H1 (cell line): ENCODE measurements around the gene PIK3R4. TPM values are rescaled to one million over a fixed set of nuclear protein-coding genes. Genes with fewer than 3 reads are reported as not detected.

Experiments used
- CTCF ChIA-PET: fragments of 300-600 bp; sonication (Branson Sonifier 250); formaldehyde crosslinking; loops from one replicate; lab custom pipeline; 2021; ENCODE audit not compliant: partially characterized antibody; lab: Charles Lee
- POLR2A ChIA-PET: fragments of 300-600 bp; sonication (Branson Sonifier 250); formaldehyde crosslinking; loops from one replicate; lab custom pipeline; 2021; ENCODE audit warnings: inconsistent platforms; ENCODE audit not compliant: partially characterized antibody; lab: Charles Lee
- DNase-seq, 2 experiments: peaks; one replicate each; pipeline versions ENCODE4 v3.0.0 to v3.0.0-alpha.2; 2010 to 2022; ENCODE audit warnings: low spot score in 2 of 2, low read depth in 1 of 2, mixed read lengths in 1 of 2
- FAIRE-seq: peaks from 2 replicates; lab custom pipeline; 2011; peaks lifted over from hg19 to GRCh38; lab: Jason Lieb, UNC
- H2AFZ ChIP-seq: 2 replicates; pipeline ENCODE4 v1.8.1; 2012; ENCODE audit warnings: low read length, inconsistent platforms
- H2AK5ac ChIP-seq: 2 replicates; pipeline ENCODE4 v1.6.1; 2013; ENCODE audit warnings: low read depth, low read length
- H2BK120ac ChIP-seq: replicated peaks from 2 replicates; pipeline ENCODE3; 2013; ENCODE audit warnings: low read depth, low read length, inconsistent platforms
- H2BK12ac ChIP-seq: 2 replicates; pipeline ENCODE4 v1.6.1; 2013; ENCODE audit warnings: low read depth, low read length
- H2BK15ac ChIP-seq: 2 replicates; pipeline ENCODE4 v1.6.1; 2013; ENCODE audit warnings: low read length
- H2BK20ac ChIP-seq: 2 replicates; pipeline ENCODE4 v1.6.1; 2013; ENCODE audit warnings: low read length
- H2BK5ac ChIP-seq: 2 replicates; pipeline ENCODE4 v1.6.1; 2013; ENCODE audit warnings: low read depth, low read length
- H3K14ac ChIP-seq: 2 replicates; pipeline ENCODE4 v1.6.1; 2013; ENCODE audit warnings: inconsistent platforms; ENCODE audit not compliant: insufficient read length
- H3K18ac ChIP-seq: 2 replicates; pipeline ENCODE4 v1.6.1; 2013; ENCODE audit warnings: low read length; ENCODE audit errors: extremely low read depth
- H3K23ac ChIP-seq: 2 replicates; pipeline ENCODE4 v1.6.1; 2013; ENCODE audit warnings: inconsistent platforms; ENCODE audit not compliant: insufficient read length
- H3K23me2 ChIP-seq: 2 replicates; pipeline ENCODE4 v1.6.1; 2013; ENCODE audit warnings: low read depth, low read length
- H3K27ac ChIP-seq: 2 replicates; pipeline ENCODE4 v1.6.1; 2011; ENCODE audit warnings: low read depth, low read length, inconsistent platforms
- H3K27me3 ChIP-seq, 4 experiments: replicated peaks in 1 of 4; 1 replicate in 1 of 4; 2 replicates in 3 of 4; pipeline versions ENCODE4 v1.6.1 to v1.8.1; 2011 to 2013; ENCODE audit warnings: low read length in 3 of 4, mild to moderate bottlenecking in 3 of 4, inconsistent platforms in 2 of 4, mixed read lengths in 2 of 4, moderate library complexity in 1 of 4; ENCODE audit not compliant: control insufficient read depth in 3 of 4, insufficient read depth in 3 of 4; ENCODE audit errors: extremely low read depth in 1 of 4
- H3K36me3 ChIP-seq, 4 experiments: 2 replicates each; pipeline versions ENCODE4 v1.6.1 to v1.8.1; 2011 to 2013; ENCODE audit warnings: mild to moderate bottlenecking in 4 of 4, low read length in 3 of 4, moderate library complexity in 2 of 4, control low read depth in 1 of 4, inconsistent platforms in 1 of 4; ENCODE audit not compliant: insufficient read depth in 4 of 4, control insufficient read depth in 2 of 4
- H3K4ac ChIP-seq: replicated peaks from 2 replicates; pipeline ENCODE3; 2013; ENCODE audit warnings: low read length, low read depth, mixed read lengths, inconsistent platforms; ENCODE audit not compliant: insufficient read length
- H3K4me1 ChIP-seq, 4 experiments: replicated peaks in 1 of 4; 1 replicate in 1 of 4; 2 replicates in 3 of 4; pipeline versions ENCODE4 v1.6.1 to v1.8.1; 2011 to 2013; ENCODE audit warnings: low read length in 3 of 4, inconsistent platforms in 2 of 4, mixed read lengths in 1 of 4; ENCODE audit not compliant: insufficient read depth in 4 of 4, control insufficient read depth in 3 of 4
- H3K4me2 ChIP-seq, 2 experiments: 2 replicates each; pipeline versions ENCODE4 v1.6.1 to v1.8.1; 2011 to 2013; ENCODE audit warnings: low read depth in 2 of 2, low read length in 2 of 2, control low read depth in 1 of 2, inconsistent platforms in 1 of 2, mild to moderate bottlenecking in 1 of 2; ENCODE audit not compliant: insufficient read depth in 1 of 2
- H3K4me3 ChIP-seq, 4 experiments: fragments of 200-600, 300-600 bp in 1 of 4; sonication (generic), shearing (Covaris generic), sonication (Bioruptor Twin) in 1 of 4; 2 replicates each; pipeline versions ENCODE4 v1.5.1 to v1.8.1; 2011 to 2016; ENCODE audit warnings: low read length in 4 of 4, low read depth in 3 of 4, control low read depth in 2 of 4, inconsistent platforms in 2 of 4, mild to moderate bottlenecking in 2 of 4, mixed read lengths in 1 of 4, moderate library complexity in 1 of 4; ENCODE audit not compliant: insufficient read depth in 2 of 4; ENCODE audit errors: extremely low read depth in 1 of 4
- H3K56ac ChIP-seq: replicated peaks from 2 replicates; pipeline ENCODE3; 2013; ENCODE audit warnings: low read depth, mild to moderate bottlenecking, mixed read lengths, low read length, inconsistent platforms; ENCODE audit not compliant: insufficient read length
- H3K79me1 ChIP-seq: 2 replicates; pipeline ENCODE4 v1.6.1; 2013; ENCODE audit warnings: low read depth, low read length, control low read depth
- H3K79me2 ChIP-seq, 2 experiments: 2 replicates each; pipeline versions ENCODE4 v1.6.1 to v1.8.1; 2012 to 2013; ENCODE audit warnings: low read length in 2 of 2, mild to moderate bottlenecking in 2 of 2, inconsistent platforms in 1 of 2; ENCODE audit not compliant: insufficient read depth in 2 of 2, control insufficient read depth in 1 of 2
- H3K9ac ChIP-seq, 4 experiments: replicated peaks in 1 of 4; 1 replicate in 1 of 4; 2 replicates in 3 of 4; pipeline versions ENCODE4 v1.6.1 to v1.8.1; 2011 to 2013; ENCODE audit warnings: low read depth in 3 of 4, low read length in 3 of 4, control low read depth in 2 of 4, mild to moderate bottlenecking in 2 of 4, moderate library complexity in 2 of 4, inconsistent platforms in 1 of 4; ENCODE audit errors: extremely low read depth in 1 of 4
- H3K9me3 ChIP-seq, 2 experiments: 2 replicates each; pipeline versions ENCODE4 v1.6.1 to v1.8.1; 2012 to 2013; ENCODE audit warnings: mild to moderate bottlenecking in 2 of 2, moderate library complexity in 2 of 2, control low read depth in 1 of 2, inconsistent platforms in 1 of 2, low read depth in 1 of 2, low read length in 1 of 2, mixed read lengths in 1 of 2; ENCODE audit not compliant: insufficient read depth in 2 of 2
- H4K20me1 ChIP-seq, 2 experiments: replicated peaks in 1 of 2; 2 replicates each; pipeline versions ENCODE3 to v1.8.1; 2011 to 2013; ENCODE audit warnings: inconsistent platforms in 2 of 2, low read length in 2 of 2, mild to moderate bottlenecking in 1 of 2; ENCODE audit not compliant: insufficient read depth in 2 of 2, control insufficient read depth in 1 of 2
- H4K5ac ChIP-seq: 2 replicates; pipeline ENCODE4 v1.6.1; 2013; ENCODE audit warnings: low read length, low read depth, mixed read lengths, inconsistent platforms; ENCODE audit not compliant: insufficient read length
- H4K8ac ChIP-seq: 2 replicates; pipeline ENCODE4 v1.8.0; 2013; ENCODE audit warnings: mild to moderate bottlenecking, moderate library complexity, low read length, inconsistent platforms; ENCODE audit not compliant: insufficient read depth; ENCODE audit errors: extremely low read depth
- H4K91ac ChIP-seq: replicated peaks from 2 replicates; pipeline ENCODE3; 2013; ENCODE audit warnings: low read length, mixed read lengths, inconsistent platforms; ENCODE audit not compliant: insufficient read length
- ATF2 ChIP-seq: IDR thresholded peaks from 2 replicates; pipeline ENCODE4 v1.6.1; 2012; ENCODE audit warnings: low read length, inconsistent platforms
- CTCF ChIP-seq, 3 experiments: IDR thresholded peaks; 1 replicate in 2 of 3; 2 replicates in 1 of 3; pipeline versions ENCODE4 v1.5.1 to v1.6.1; 2011; ENCODE audit warnings: low read length in 3 of 3, mild to moderate bottlenecking in 3 of 3, inconsistent platforms in 2 of 3, low read depth in 1 of 3, moderate library complexity in 1 of 3; ENCODE audit not compliant: insufficient read depth in 1 of 3; ENCODE audit errors: control extremely low read depth in 1 of 3
- FOSL1 ChIP-seq: IDR thresholded peaks from 2 replicates; pipeline ENCODE4 v1.6.1; 2011; ENCODE audit warnings: mild to moderate bottlenecking, low read depth, low read length, moderate library complexity; ENCODE audit not compliant: insufficient read depth
- KDM4A ChIP-seq: IDR thresholded peaks from one replicate; pipeline ENCODE4 v1.7.1; 2012; ENCODE audit warnings: low read depth, mild to moderate bottlenecking, moderate library complexity, low read length, inconsistent platforms; ENCODE audit not compliant: severe bottlenecking
- NRF1 ChIP-seq: IDR thresholded peaks from 2 replicates; pipeline ENCODE4 v1.6.1; 2011; ENCODE audit warnings: mild to moderate bottlenecking, low read depth, low read length, improper control_type of control experiment
- RFX5 ChIP-seq: IDR thresholded peaks from 2 replicates; pipeline ENCODE4 v1.6.1; 2011; ENCODE audit warnings: low read depth, low read length, improper control_type of control experiment, borderline replicate concordance
- SIN3A ChIP-seq, 2 experiments: IDR thresholded peaks in 1 of 2; conservative IDR thresholded peaks in 1 of 2; 2 replicates each; pipeline ENCODE4 v1.6.1; 2011 to 2012; ENCODE audit warnings: low read length in 2 of 2, improper control_type of control experiment in 1 of 2, low read depth in 1 of 2, mild to moderate bottlenecking in 1 of 2
- SIRT6 ChIP-seq: IDR thresholded peaks from one replicate; pipeline ENCODE4 v1.7.1; 2012; ENCODE audit warnings: low read length, inconsistent platforms
- TAF7 ChIP-seq: optimal IDR thresholded peaks from 2 replicates; pipeline ENCODE3; 2011; ENCODE audit warnings: low read depth, mild to moderate bottlenecking, inconsistent platforms, low read length, moderate library complexity, borderline replicate concordance
- ZNF274 ChIP-seq: IDR thresholded peaks from 2 replicates; pipeline ENCODE4 v1.7.0; 2012; ENCODE audit warnings: low read length, borderline replicate concordance; ENCODE audit errors: extremely low read depth
- WGBS, 2 experiments: shearing (Covaris generic) in 1 of 2; methylation state at CpG; one replicate each; pipeline versions ENCODE4 v1.1.6 to v1.1.7; 2013 to 2015; ENCODE audit warnings: low lambda C conversion rate in 2 of 2, mixed read lengths in 2 of 2, inconsistent platforms in 1 of 2, low coverage in 1 of 2, missing lambda C conversion rate in 1 of 2; ENCODE audit not compliant: insufficient replicate concordance in 2 of 2, insufficient coverage in 1 of 2, insufficient read length in 1 of 2; ENCODE audit errors: extremely low coverage in 1 of 2, missing lambda C conversion rate in 1 of 2; 5-methylcytosine and 5-hydroxymethylcytosine counted together
- polyA plus RNA-seq, 7 experiments: library from polyadenylated mRNA; depleted of rRNA in 3 of 7; stranded (reverse) in 5 of 7; unstranded in 2 of 7; fragments of >200 nt in 5 of 7; fragments of 200-250 nt in 2 of 7; gene quantifications; 1 replicate in 5 of 7; 2 replicates in 1 of 7; 4 replicates in 1 of 7; pipeline versions ENCODE4 v1.2.1 to v1.2.3, GENCODE V29; 2011 to 2013; ENCODE audit warnings: missing spikeins in 2 of 7, mixed read lengths in 2 of 7
- total RNA-seq: library from RNA; stranded (reverse); fragmentation: NEBNext Ultra II Directional; extraction: Animal tissue kit (Norgen Biotek cat#: 25700); gene quantifications from 2 replicates; pipeline ENCODE4 v1.2.1, GENCODE V29; 2021

The PIK3R4 gene
- total and polyA plus RNA-seq, 2 of the 8 experiments (the other 6 are each of a cell fraction or from before 2014, with no cell fraction given): 43.8 to 87.4 TPM

- Histone ChIP-seq H2AK5ac (no peak overlapping the region), H3K4ac (no peak overlapping the region), H3K56ac (no peak overlapping the region), H4K91ac (no peak overlapping the region), H4K5ac (no peak overlapping the region), H4K8ac (no peak overlapping the region), H3K9ac (no peak overlapping the region), H3K79me2 (no peaks in the 10 kb centered on the region), H3K4me3 (no peak overlapping the region), H3K4me1 (no peaks in the 10 kb centered on the region), H2AFZ (no peak overlapping the region), H3K27me3 (no peaks in the 10 kb centered on the region), H2BK120ac (no peak overlapping the region), H3K36me3 (no peaks in the 10 kb centered on the region), H3K27ac (no peak overlapping the region), H2BK20ac (no peak overlapping the region), H3K4me2 (no peak overlapping the region), H3K79me1 (no peaks in the 10 kb centered on the region), H3K23me2 (no peaks in the 10 kb centered on the region), H2BK5ac (no peak overlapping the region), H3K14ac (no peak overlapping the region), H3K9me3 (no peaks in the 10 kb centered on the region), H2BK12ac (no peak overlapping the region), H2BK15ac (no peak overlapping the region), H3K18ac (no peak overlapping the region), H3K23ac (no peak overlapping the region), H4K20me1 (no peaks in the 10 kb centered on the region)
- 98% methylated on average over 3 of the region's 3 CpGs; no CpG with 5 or more reads in 1 of the 2 experiments for WGBS, 2 experiments
- FAIRE-seq (no peak), DNase-seq (no peak)
- CTCF ChIA-PET: no interaction called here
- POLR2A ChIA-PET: no interaction called here
- TF ChIP-seq NRF1: no peak
- no peak for TF ChIP-seq RFX5
- TF ChIP-seq TAF7: no peak
- TF ChIP-seq SIRT6: no peak
- no peak for TF ChIP-seq KDM4A
- no peak for TF ChIP-seq ZNF274
- TF ChIP-seq CTCF (IDR thresholded peaks at IDR 0.05; ENCODE audit: control extremely low read depth in 1 of 3, insufficient read depth in 1 of 3, low read depth in 1 of 3, low read length in 3 of 3): no peak
- TF ChIP-seq FOSL1: no peak
- TF ChIP-seq ATF2: no peak
- TF ChIP-seq SIN3A (conservative IDR thresholded peaks at IDR 0.05 in 1 of 2, IDR thresholded peaks at IDR 0.05 in 1 of 2; ENCODE audit: low read depth in 1 of 2, low read length in 2 of 2): no peak
These were observed 26.7 kb upstream of the PIK3R4 start for GRCh38 chr3:130773366-130773765.
